WTC11 (cell line): ENCODE results near the gene ADCY5. TPM values are rescaled to one million over a fixed set of nuclear protein-coding genes. Genes with fewer than 3 reads are reported as not detected.

Experiments used
- ATAC-seq: fragments of 200-7000 bp; cut with Tn5 transposase; 2 replicates; pipeline ENCODE4 v1.10.0; 2021; ENCODE audit warnings: mild to moderate bottlenecking, moderate library complexity
- CTCF ChIA-PET: fragments of 300-600 bp; sonication (Branson Sonifier 250); formaldehyde crosslinking; loops from one replicate; lab custom pipeline; 2021; ENCODE audit warnings: antibody characterized with exemption; lab: Charles Lee
- POLR2A ChIA-PET: fragments of 350-600 bp; sonication (Branson Sonifier 250); formaldehyde crosslinking; loops from one replicate; lab custom pipeline; 2021; ENCODE audit warnings: antibody characterized with exemption; lab: Charles Lee
- DNase-seq: peaks from one replicate; pipeline ENCODE4 v3.0.0; 2021; ENCODE audit warnings: low spot score
- H3K27ac Mint-ChIP-seq: 2 replicates; pipeline ENCODE4 v1.8.0; 2021; ENCODE audit warnings: mixed read lengths
- H3K27me3 Mint-ChIP-seq: 2 replicates; pipeline ENCODE4 v1.8.0; 2021; ENCODE audit warnings: low read depth, mild to moderate bottlenecking, moderate library complexity, mixed read lengths
- H3K36me3 Mint-ChIP-seq: 2 replicates; pipeline ENCODE4 v1.8.0; 2021; ENCODE audit warnings: mixed read lengths
- H3K4me1 Mint-ChIP-seq: 2 replicates; pipeline ENCODE4 v1.8.0; 2022; ENCODE audit warnings: mixed read lengths
- H3K4me3 Mint-ChIP-seq: 2 replicates; pipeline ENCODE4 v1.8.0; 2021; ENCODE audit warnings: mild to moderate bottlenecking, moderate library complexity, mixed read lengths
- H3K9me3 Mint-ChIP-seq: 2 replicates; pipeline ENCODE4 v1.8.0; 2021; ENCODE audit warnings: mixed read lengths
- ATF2 ChIP-seq: sonication (generic); formaldehyde crosslinking; IDR thresholded peaks from 2 replicates; pipeline ENCODE4 v1.8.1; 2022; ENCODE audit warnings: low read depth, missing genetic modification reagents, borderline replicate concordance
- CREB1 ChIP-seq: sonication (generic); formaldehyde crosslinking; IDR thresholded peaks from 2 replicates; pipeline ENCODE4 v1.8.0; 2023; ENCODE audit warnings: mild to moderate bottlenecking, missing genetic modification reagents
- ESRRA ChIP-seq: sonication (generic); formaldehyde crosslinking; IDR thresholded peaks from 2 replicates; pipeline ENCODE4 v1.8.1; 2022; ENCODE audit warnings: mild to moderate bottlenecking, missing genetic modification reagents, borderline replicate concordance
- GRHL2 ChIP-seq: fragments of 250-450 bp; sonication (Bioruptor Pico); IDR thresholded peaks from 2 replicates; pipeline ENCODE4 v1.8.0; 2022; ENCODE audit warnings: mild to moderate bottlenecking, moderate library complexity; ENCODE audit not compliant: insufficient replicate concordance, severe bottlenecking
- JAZF1 ChIP-seq: fragments of 250-450 bp; sonication (Bioruptor Pico); IDR thresholded peaks from 2 replicates; pipeline ENCODE4 v1.9.0; 2021; ENCODE audit warnings: moderate library complexity, mild to moderate bottlenecking, inconsistent platforms
- MXD4 ChIP-seq: fragments of 250-450 bp; sonication (Bioruptor Pico); IDR thresholded peaks from 2 replicates; pipeline ENCODE4 v1.8.0; 2021; ENCODE audit warnings: mild to moderate bottlenecking, moderate library complexity, borderline replicate concordance
- NR2C2 ChIP-seq: sonication (generic); formaldehyde crosslinking; IDR thresholded peaks from 2 replicates; pipeline ENCODE4 v1.8.0; 2022; ENCODE audit warnings: mild to moderate bottlenecking, missing genetic modification reagents
- PRRX2 ChIP-seq: fragments of 250-450 bp; sonication (Bioruptor Pico); IDR thresholded peaks from 2 replicates; pipeline ENCODE4 v1.8.0; 2021; ENCODE audit warnings: mild to moderate bottlenecking
- SMAD4 ChIP-seq: sonication (generic); formaldehyde crosslinking; IDR thresholded peaks from 2 replicates; pipeline ENCODE4 v1.8.0; 2022; ENCODE audit warnings: mild to moderate bottlenecking, missing genetic modification reagents
- ZBTB43 ChIP-seq: sonication (generic); formaldehyde crosslinking; IDR thresholded peaks from 2 replicates; pipeline ENCODE4 v1.8.1; 2023; ENCODE audit warnings: mild to moderate bottlenecking, missing genetic modification reagents
- ZNF138 ChIP-seq: sonication (generic); formaldehyde crosslinking; conservative IDR thresholded peaks from 2 replicates; pipeline ENCODE4 v1.8.1; 2022; ENCODE audit warnings: mild to moderate bottlenecking, moderate library complexity, missing genetic modification reagents
- ZNF219 ChIP-seq: sonication (generic); formaldehyde crosslinking; IDR thresholded peaks from 2 replicates; pipeline ENCODE4 v1.8.0; 2023; ENCODE audit warnings: missing genetic modification reagents, mild to moderate bottlenecking, borderline replicate concordance
- ZNF263 ChIP-seq: sonication (generic); formaldehyde crosslinking; IDR thresholded peaks from 2 replicates; pipeline ENCODE4 v1.8.1; 2022; ENCODE audit warnings: low read depth, mild to moderate bottlenecking, moderate library complexity, missing genetic modification reagents
- total RNA-seq: library from RNA; stranded (reverse); gene quantifications from 3 replicates; pipeline ENCODE4 v1.2.3, GENCODE V29; 2021
- TF ChIP-seq, protein P1 (sequence below): sonication (generic); formaldehyde crosslinking; IDR thresholded peaks from 2 replicates; pipeline ENCODE4 v1.8.0; 2022; ENCODE audit warnings: mild to moderate bottlenecking, missing genetic modification reagents
- TF ChIP-seq, protein P2 (sequence below): sonication (generic); formaldehyde crosslinking; IDR thresholded peaks from 2 replicates; pipeline ENCODE4 v1.8.1; 2023; ENCODE audit warnings: mild to moderate bottlenecking, moderate library complexity, missing genetic modification reagents
- TF ChIP-seq, protein P3 (sequence below): fragments of 250-450 bp; sonication (Bioruptor Pico); IDR thresholded peaks from 2 replicates; pipeline ENCODE4 v1.8.0; 2021; ENCODE audit warnings: mild to moderate bottlenecking
- TF ChIP-seq, protein P4 (sequence below): fragments of 250-450 bp; sonication (Bioruptor Pico); conservative IDR thresholded peaks from 2 replicates; pipeline ENCODE4 v1.9.0; 2021; ENCODE audit warnings: mild to moderate bottlenecking
- TF ChIP-seq, protein P5 (sequence below): sonication (generic); formaldehyde crosslinking; IDR thresholded peaks from 2 replicates; pipeline ENCODE4 v1.8.0; 2022; ENCODE audit warnings: mild to moderate bottlenecking, missing genetic modification reagents

The ADCY5 gene
- total RNA-seq, 1 experiment from 2014 or later = 23.5 TPM

- Mint-ChIP-seq H3K27me3 (peaks cover 25% of the 10 kb centered on the region), H3K4me1 (peaks cover 13% of the 10 kb centered on the region), H3K9me3 (no peaks in the 10 kb centered on the region), H3K27ac (no peak overlapping the region), H3K36me3 (no peaks in the 10 kb centered on the region), H3K4me3 (no peak overlapping the region)
- ChIA-PET POLR2A (no interaction called here), CTCF (interaction anchor here (1.0 to 1.2 kb wide), 4 partner anchors 8 to 45 kb away, joined by 3 to 4 read pairs (median 3); no protein-coding TSS in a partner anchor)
- no peak for ATAC-seq
- no peak for DNase-seq
- TF ChIP-seq PRRX2 = no peak
Observed at GRCh38 chr3:123444744-123445143, 4.1 kb downstream of the ADCY5 start.

- TF ChIP-seq ZNF138 (CRISPR knock-in tag) (no peak), MXD4 (CRISPR knock-in tag) (no peak), ZBTB43 (CRISPR knock-in tag) (no peak), ZNF263 (CRISPR knock-in tag) (no peak), CREB1 (CRISPR knock-in tag) (no peak), NR2C2 (CRISPR knock-in tag) (no peak), ATF2 (CRISPR knock-in tag) (no peak), JAZF1 (CRISPR knock-in tag) (no peak), SMAD4 (CRISPR knock-in tag) (no peak), ESRRA (CRISPR knock-in tag) (no peak), ZNF219 (CRISPR knock-in tag) (no peak), GRHL2 (CRISPR knock-in tag) (no peak)
- TF ChIP-seq, protein P1, sequence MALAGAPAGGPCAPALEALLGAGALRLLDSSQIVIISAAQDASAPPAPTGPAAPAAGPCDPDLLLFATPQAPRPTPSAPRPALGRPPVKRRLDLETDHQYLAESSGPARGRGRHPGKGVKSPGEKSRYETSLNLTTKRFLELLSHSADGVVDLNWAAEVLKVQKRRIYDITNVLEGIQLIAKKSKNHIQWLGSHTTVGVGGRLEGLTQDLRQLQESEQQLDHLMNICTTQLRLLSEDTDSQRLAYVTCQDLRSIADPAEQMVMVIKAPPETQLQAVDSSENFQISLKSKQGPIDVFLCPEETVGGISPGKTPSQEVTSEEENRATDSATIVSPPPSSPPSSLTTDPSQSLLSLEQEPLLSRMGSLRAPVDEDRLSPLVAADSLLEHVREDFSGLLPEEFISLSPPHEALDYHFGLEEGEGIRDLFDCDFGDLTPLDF (CRISPR knock-in tag) = no peak
- TF ChIP-seq, protein P2, sequence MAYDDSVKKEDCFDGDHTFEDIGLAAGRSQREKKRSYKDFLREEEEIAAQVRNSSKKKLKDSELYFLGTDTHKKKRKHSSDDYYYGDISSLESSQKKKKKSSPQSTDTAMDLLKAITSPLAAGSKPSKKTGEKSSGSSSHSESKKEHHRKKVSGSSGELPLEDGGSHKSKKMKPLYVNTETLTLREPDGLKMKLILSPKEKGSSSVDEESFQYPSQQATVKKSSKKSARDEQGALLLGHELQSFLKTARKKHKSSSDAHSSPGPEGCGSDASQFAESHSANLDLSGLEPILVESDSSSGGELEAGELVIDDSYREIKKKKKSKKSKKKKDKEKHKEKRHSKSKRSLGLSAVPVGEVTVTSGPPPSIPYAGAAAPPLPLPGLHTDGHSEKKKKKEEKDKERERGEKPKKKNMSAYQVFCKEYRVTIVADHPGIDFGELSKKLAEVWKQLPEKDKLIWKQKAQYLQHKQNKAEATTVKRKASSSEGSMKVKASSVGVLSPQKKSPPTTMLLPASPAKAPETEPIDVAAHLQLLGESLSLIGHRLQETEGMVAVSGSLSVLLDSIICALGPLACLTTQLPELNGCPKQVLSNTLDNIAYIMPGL (CRISPR knock-in tag) = no peak
- TF ChIP-seq, protein P3, sequence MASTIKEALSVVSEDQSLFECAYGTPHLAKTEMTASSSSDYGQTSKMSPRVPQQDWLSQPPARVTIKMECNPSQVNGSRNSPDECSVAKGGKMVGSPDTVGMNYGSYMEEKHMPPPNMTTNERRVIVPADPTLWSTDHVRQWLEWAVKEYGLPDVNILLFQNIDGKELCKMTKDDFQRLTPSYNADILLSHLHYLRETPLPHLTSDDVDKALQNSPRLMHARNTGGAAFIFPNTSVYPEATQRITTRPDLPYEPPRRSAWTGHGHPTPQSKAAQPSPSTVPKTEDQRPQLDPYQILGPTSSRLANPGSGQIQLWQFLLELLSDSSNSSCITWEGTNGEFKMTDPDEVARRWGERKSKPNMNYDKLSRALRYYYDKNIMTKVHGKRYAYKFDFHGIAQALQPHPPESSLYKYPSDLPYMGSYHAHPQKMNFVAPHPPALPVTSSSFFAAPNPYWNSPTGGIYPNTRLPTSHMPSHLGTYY (CRISPR knock-in tag) = no peak
- TF ChIP-seq, protein P4, sequence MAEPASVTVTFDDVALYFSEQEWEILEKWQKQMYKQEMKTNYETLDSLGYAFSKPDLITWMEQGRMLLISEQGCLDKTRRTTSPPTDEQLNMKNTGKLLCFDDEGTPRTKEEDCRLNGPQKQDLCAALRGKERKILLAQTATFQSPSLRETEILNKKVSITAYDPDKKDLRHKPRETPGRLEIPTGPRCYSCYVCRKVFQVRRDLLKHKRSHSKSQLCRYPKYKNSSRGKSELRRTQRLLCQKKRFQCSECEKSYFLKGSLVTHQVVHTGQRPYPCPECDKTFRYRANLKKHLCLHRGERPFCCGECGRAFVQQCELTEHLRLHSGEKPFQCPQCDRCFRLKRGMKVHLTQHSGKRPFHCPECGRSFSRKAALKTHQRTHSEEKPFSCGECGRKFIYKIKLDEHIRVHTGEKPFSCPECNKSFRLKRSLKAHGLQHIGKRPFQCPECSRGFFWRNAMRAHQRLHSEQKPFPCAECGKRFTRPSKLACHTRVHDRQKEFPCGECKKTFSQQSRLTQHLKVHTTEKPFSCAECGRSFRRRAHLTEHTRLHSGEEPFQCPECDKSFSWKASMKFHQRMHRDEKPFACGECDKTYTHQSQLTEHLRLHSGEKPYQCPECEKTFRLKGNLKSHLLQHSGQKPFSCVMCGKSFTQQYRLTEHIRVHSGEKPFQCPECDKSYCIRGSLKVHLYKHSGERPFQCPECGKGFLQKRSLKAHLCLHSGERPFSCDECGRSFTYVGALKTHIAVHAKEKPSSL (CRISPR knock-in tag) = no peak
- TF ChIP-seq, protein P5, sequence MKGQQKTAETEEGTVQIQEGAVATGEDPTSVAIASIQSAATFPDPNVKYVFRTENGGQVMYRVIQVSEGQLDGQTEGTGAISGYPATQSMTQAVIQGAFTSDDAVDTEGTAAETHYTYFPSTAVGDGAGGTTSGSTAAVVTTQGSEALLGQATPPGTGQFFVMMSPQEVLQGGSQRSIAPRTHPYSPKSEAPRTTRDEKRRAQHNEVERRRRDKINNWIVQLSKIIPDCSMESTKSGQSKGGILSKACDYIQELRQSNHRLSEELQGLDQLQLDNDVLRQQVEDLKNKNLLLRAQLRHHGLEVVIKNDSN (CRISPR knock-in tag) = no peak
- TF ChIP-seq, all 79 proteins: peak for 0
- ATAC-seq (no peak), DNase-seq (no peak)
- POLR2A ChIA-PET = no interaction called here
- peaks cover 13% of the 10 kb centered on the region for H3K4me1 Mint-ChIP-seq
- CTCF ChIA-PET = interaction anchor here (0.7 to 1.2 kb wide), 2 partner anchors 10 to 18 kb away, joined by 3 read pairs; no protein-coding TSS in a partner anchor
- H3K36me3 Mint-ChIP-seq = no peaks in the 10 kb centered on the region
- no peaks in the 10 kb centered on the region for H3K9me3 Mint-ChIP-seq
- H3K27ac Mint-ChIP-seq = no peak overlapping the region
- H3K27me3 Mint-ChIP-seq = peaks cover 25% of the 10 kb centered on the region
- H3K4me3 Mint-ChIP-seq = no peak overlapping the region
Observed at GRCh38 chr3:123444023-123444422, 4.9 kb downstream of the ADCY5 start.
